ENCODE results near the gene MAP3K7. TPM values are rescaled to one million over a fixed set of nuclear protein-coding genes. Genes with fewer than 3 reads are reported as not detected.

MAP3K7 gene
- total and polyA plus RNA-seq, 2 of the 8 experiments (the other 6 are each of a cell fraction or from before 2014, with no cell fraction given): 27.3 to 34.8 TPM

GRCh38 chr6:90572856-90573255, 14.0 kb downstream of the MAP3K7 start (continued):
- TF ChIP-seq SRF (IDR thresholded peaks at IDR 0.05; ENCODE audit: low read depth, low read length): no peak
- TF ChIP-seq SIX5 (IDR thresholded peaks at IDR 0.05; ENCODE audit: low read depth, low read length): no peak
- TF ChIP-seq ZNF274 (IDR thresholded peaks at IDR 0.05; ENCODE audit: borderline replicate concordance, extremely low read depth, low read length): no peak
- no peak for TF ChIP-seq POLR2A (IDR thresholded peaks at IDR 0.05; ENCODE audit: control extremely low read depth in 1 of 2, low read depth in 2 of 2, low read length in 2 of 2)

Data from H1 (cell line).